Caco-2 (cell line): ENCODE data around the gene RNGTT. TPM values are rescaled to one million over a fixed set of nuclear protein-coding genes. Genes with fewer than 3 reads are reported as not detected.

Experiments used
- total RNA-seq: library from RNA; stranded (reverse); gene quantifications from 2 replicates; pipeline ENCODE4 v1.2.3, GENCODE V29; 2022

The RNGTT gene
- total RNA-seq, 1 experiment from 2014 or later = 17.7 TPM

Other genes starting within 250 kb of the RNGTT start
- gene PNRC1, start 117.1 kb upstream of the RNGTT start, total RNA-seq = 42.1 and 45.1 TPM in 2 replicates
- 0.49 and 0.79 TPM in 2 replicates for gene SRSF12, start 154.5 kb upstream of the RNGTT start, total RNA-seq
- gene PM20D2, start 182.4 kb upstream of the RNGTT start, total RNA-seq = 26.8 and 27.9 TPM in 2 replicates